Measurements from ENCODE around the gene GNG8.

Gene GNG8

DNA sequence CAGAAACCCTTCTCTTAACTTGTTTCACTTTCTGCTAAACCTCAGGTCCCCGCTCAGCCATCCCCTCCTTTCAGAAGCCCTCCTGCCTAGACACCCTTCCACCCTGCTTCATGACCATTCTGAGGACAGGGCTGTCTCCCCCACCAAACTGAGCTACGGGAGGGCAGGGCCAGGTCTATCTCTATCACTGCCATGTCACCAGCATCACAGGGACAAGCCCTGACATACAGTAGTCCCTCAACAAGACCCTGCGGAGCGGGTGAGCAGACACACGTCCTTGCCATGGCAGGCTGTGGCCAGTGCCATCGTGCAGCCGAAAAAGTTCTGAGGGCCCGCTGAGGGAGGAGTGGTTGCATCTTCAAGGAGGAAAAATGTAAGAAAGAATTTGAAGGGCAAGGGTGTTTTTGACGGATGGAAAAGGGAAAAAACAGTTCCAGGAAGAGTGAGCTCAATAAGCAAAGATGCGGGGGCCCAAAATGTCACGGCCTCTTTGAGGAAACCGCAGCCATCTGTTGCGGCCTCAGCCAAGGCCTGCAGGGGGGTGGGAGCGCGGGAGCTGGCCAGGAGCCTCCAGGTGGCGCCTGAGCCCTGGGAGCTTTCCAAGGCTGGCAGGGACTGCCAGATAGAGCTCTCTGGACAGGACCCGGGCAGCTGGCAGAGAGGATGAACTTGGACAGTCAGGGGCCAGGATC lies 19.2 kb downstream of the GNG8 start:
- TF ChIP-seq CTCF (IDR thresholded peaks at IDR 0.05; ENCODE audit: low read depth, low read length) = peak; percentile 32
- no peak overlapping the region for H3K4me3 ChIP-seq (ENCODE audit: low read depth, low read length)

DNA sequence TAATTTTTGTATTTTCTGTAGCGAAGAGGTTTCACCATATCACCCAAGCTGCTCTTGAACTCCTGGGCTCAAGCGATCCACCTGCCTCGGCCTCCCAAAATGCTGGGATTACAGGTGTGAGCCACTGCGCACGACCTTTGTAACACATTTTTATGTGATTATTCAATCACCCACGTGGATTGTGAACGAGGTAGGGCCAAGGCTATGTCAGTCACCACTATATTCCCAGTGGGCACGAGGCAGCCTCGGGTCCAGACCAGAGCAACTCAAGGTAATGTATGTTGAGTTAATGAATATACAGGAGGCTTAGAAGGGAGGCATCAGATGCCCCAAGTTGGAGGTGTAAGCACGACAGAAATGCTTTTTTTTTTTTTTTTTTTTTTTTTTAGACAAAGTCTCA lies 20.0 kb downstream of the GNG8 start:
- no peak overlapping the region for H3K4me3 ChIP-seq (ENCODE audit: low read depth, low read length)
- no peak for TF ChIP-seq CTCF (IDR thresholded peaks at IDR 0.05; ENCODE audit: low read depth, low read length)

DNA sequence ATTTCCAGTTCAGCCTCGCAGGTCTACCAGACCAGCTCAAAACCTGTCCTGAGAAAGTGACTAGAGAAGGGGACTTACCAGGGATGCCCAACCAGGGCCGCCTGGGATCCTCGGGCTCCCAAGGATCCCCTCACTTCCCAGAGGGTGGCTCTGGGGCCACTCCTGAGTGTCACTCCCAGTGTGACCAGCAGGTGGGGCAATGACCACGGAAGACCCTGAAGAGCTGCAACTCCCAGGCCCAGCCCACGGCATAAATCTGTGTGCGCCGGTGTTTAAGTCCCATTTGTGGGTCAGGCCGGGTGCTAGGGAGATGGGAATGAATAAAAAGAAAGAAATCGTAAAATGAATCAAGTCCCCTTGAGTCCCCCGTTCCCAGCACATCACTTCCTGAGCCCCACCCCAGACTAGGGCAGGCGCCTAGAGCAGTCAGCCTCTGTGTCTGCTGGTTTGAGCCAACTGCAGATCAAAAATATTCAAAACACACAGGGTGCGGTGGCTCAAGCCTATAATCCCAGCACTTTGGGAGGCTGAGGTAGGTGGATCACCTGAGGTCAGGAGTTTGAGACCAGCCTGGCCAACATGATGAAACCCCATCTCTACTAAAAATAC lies 21.8 kb downstream of the GNG8 start:
- H3K4me3 ChIP-seq (ENCODE audit: low read depth, low read length) = no peak overlapping the region
- TF ChIP-seq CTCF (IDR thresholded peaks at IDR 0.05; ENCODE audit: low read depth, low read length) = peak; percentile 88

DNA sequence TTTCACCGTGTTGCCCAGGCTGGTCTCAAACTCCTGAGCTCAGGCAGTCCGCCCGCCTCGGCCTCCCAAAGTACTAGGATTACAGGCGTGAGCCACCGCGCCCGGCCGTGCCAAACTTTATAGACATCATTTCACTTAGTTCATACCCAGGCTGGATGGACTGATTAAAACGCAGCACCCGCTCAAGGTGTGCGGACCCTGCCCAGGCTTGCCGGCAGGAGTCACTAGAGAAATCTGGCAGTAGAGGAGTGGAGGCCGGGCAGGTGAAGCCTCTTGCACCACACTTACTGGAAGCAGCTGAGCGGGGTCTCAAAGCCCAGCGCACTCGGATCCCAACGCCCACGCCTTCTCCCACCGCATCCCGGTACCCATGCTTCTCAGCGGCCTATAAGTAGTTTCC lies 22.5 kb downstream of the GNG8 start:
- H3K4me3 ChIP-seq (ENCODE audit: low read depth, low read length) = no peak overlapping the region
- no peak for TF ChIP-seq CTCF (IDR thresholded peaks at IDR 0.05; ENCODE audit: low read depth, low read length)

GRCh38 chr19:46611776-46612175 lies 24.2 kb downstream of the GNG8 start:
- TF ChIP-seq CTCF (IDR thresholded peaks at IDR 0.05; ENCODE audit: low read depth, low read length) = no peak
- H3K4me3 ChIP-seq (ENCODE audit: low read depth, low read length) = no peak overlapping the region

- no peak overlapping the region for H3K4me3 ChIP-seq (ENCODE audit: low read depth, low read length)
- no peak for TF ChIP-seq CTCF (IDR thresholded peaks at IDR 0.05; ENCODE audit: low read depth, low read length)
These were observed 24.9 kb downstream of the GNG8 start for GRCh38 chr19:46610851-46611770.

DNA sequence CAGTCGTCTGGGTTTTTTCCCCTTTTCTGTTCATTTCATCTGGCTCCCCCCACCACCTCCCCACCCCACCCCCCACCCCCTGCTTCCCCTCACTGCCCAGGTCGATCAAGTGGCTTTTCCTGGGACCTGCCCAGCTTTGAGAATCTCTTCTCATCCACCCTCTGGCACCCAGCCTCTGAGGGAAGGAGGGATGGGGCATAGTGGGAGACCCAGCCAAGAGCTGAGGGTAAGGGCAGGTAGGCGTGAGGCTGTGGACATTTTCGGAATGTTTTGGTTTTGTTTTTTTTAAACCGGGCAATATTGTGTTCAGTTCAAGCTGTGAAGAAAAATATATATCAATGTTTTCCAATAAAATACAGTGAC lies 25.6 kb downstream of the GNG8 start:
- H3K4me3 ChIP-seq (ENCODE audit: low read depth, low read length) = no peak overlapping the region
- TF ChIP-seq CTCF (IDR thresholded peaks at IDR 0.05; ENCODE audit: low read depth, low read length) = no peak

All from WI38 (cell line).